ENCODE measurements around the gene CREB1. TPM values are rescaled to one million over a fixed set of nuclear protein-coding genes. Genes with fewer than 3 reads are reported as not detected.

Gene CREB1
- total RNA-seq, result 100 to 1,000 TPM in 1 of 2 donors, 10 to 100 TPM in 1; 96.8 to 125 TPM

DNA sequence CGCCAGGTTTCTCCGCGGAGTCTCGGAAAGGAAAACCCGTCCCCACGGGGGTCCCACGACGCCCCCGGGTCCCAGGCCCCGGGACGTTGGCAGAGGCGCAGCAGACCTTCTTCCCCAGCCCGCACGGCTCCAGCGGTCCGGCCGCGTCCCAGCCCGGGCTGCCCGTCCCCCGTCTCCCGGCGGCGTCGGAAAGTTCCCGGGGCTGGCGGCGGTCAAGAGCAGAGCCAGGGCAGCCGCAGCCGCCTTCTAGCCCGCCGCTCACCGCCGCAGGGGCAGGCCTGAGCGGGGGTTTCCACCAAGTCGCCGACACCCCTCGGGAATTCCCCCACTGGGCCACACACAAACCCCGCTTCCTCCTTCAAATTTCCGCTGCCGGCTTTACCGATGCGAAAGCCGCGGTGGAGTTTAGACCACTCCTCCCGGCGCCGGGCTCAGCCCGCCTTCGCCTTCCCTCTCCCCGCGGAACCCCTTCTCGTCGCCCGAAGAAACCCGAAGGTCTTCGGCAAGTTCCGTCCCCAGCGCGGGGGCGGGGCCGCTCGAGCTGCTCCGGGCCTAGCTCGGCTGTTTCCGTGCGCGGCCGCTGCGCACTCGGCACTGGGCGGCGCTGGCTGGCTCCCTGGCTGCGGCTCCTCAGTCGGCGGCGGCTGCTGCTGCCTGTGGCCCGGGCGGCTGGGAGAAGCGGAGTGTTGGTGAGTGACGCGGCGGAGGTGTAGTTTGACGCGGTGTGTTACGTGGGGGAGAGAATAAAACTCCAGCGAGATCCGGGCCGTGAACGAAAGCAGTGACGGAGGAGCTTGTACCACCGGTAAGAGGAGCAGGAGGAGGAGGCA, at the start of gene CREB1:
Gene CREB1 (plus strand): TSS at position 633 of the 830 bp plus-strand sequence. CDS start 25,674 bp downstream, outside the sequence.
- Mint-ChIP-seq H3K9me3 (peaks cover 9% of the 10 kb centered on the region), H3K4me3 (peak within 1 kb of the TSS; percentile 95), H3K36me3 (peaks cover 17% of the 10 kb centered on the region), H3K27me3 (no peaks in the 10 kb centered on the region), H3K27ac (peak within 1 kb of the TSS; percentile 96), H3K4me1 (ENCODE audit: low read depth in 2 of 2) (peaks cover 39 to 55% of the 10 kb centered on the region in 2 donors)
- DNase-seq (ENCODE audit: low spot score), result peak; percentile 100
- ATAC-seq, result peak; percentile 92 to 93

DNA sequence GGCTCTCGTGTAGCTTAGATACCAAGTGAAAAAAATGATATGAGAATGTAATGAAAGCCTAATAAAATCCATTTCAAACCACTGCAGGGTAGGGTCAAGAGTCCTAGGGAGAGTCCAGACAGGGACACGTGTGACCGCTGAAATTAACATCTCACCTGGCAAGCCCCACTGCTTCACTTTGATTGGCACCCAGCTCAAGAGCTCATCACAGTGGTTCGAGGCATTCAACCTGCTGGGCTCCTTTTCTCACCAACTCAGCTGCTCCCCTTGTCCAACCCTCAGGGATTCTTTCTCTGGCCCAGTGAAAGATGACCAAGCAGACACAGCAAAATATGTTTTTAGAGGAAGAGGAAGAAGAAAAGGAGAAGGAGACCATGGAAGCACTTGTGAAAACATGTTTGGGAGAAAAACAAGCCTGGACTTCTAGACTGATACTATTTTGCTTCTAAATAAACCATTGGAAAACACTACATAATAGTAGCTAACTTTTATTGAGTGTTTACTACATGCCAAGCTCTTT, 49.2 kb upstream of the CREB1 start:
- no peaks in the 10 kb centered on the region for H3K9me3 Mint-ChIP-seq
- no peaks in the 10 kb centered on the region for H3K27me3 Mint-ChIP-seq
- H3K4me3 Mint-ChIP-seq, result no peak overlapping the region
- peaks cover 5 to 6% of the 10 kb centered on the region in 2 donors for H3K4me1 Mint-ChIP-seq (ENCODE audit: low read depth in 2 of 2)
- no peaks in the 10 kb centered on the region for H3K36me3 Mint-ChIP-seq
- DNase-seq (ENCODE audit: low spot score) (no peak), ATAC-seq (no peak)
- no peak overlapping the region for H3K27ac Mint-ChIP-seq

DNA sequence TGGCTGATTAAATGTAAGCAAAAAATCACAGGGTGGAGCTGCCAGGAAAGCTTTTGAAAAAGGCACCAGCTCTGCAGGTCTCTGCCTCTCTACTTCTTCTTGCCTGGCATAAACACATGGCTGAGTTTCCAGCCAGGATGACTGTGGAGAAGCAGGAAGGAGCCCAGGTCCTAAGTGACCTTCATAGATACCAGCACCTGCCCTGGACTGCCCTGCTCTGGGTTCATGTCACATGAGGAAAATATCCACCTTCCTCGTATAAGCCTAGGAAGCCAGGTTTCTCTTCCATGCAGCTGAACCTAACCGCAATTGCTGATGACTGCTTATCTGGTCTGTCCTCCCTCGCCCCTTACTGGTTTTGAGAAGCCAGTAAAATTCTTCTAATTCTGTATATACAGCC, 47.8 kb upstream of the CREB1 start:
- no peaks in the 10 kb centered on the region for H3K36me3 Mint-ChIP-seq
- no peak overlapping the region for H3K4me3 Mint-ChIP-seq
- no peak overlapping the region for H3K27ac Mint-ChIP-seq
- H3K9me3 Mint-ChIP-seq, result no peaks in the 10 kb centered on the region
- DNase-seq (ENCODE audit: low spot score), result no peak
- H3K27me3 Mint-ChIP-seq, result no peaks in the 10 kb centered on the region
- H3K4me1 Mint-ChIP-seq (ENCODE audit: low read depth in 2 of 2), result peaks cover 5 to 6% of the 10 kb centered on the region in 2 donors
- no peak for ATAC-seq

DNA sequence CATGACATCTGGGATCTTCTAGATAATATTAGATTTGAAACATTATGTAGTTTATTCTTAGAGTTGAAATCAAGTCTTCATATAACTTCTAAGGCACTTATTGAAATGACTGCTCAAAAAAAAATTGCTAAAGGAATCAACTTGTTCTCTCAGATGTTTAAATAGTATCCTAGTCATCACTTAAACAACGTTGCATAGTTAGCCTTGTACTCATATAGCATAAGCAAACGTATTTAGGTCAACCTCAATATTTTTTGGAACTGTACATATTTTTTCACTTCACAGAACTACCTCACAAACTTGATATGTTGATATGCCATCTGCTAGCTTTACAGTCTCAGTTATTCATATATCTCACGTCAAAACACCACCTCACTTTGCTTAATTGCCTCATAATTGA, 47.1 kb upstream of the CREB1 start:
- Mint-ChIP-seq H3K27me3 (no peaks in the 10 kb centered on the region), H3K4me3 (no peak overlapping the region), H3K27ac (no peak overlapping the region), H3K9me3 (no peaks in the 10 kb centered on the region), H3K36me3 (no peaks in the 10 kb centered on the region), H3K4me1 (ENCODE audit: low read depth in 2 of 2) (peaks cover 5 to 6% of the 10 kb centered on the region in 2 donors)
- ATAC-seq (no peak), DNase-seq (ENCODE audit: low spot score) (no peak)

DNA sequence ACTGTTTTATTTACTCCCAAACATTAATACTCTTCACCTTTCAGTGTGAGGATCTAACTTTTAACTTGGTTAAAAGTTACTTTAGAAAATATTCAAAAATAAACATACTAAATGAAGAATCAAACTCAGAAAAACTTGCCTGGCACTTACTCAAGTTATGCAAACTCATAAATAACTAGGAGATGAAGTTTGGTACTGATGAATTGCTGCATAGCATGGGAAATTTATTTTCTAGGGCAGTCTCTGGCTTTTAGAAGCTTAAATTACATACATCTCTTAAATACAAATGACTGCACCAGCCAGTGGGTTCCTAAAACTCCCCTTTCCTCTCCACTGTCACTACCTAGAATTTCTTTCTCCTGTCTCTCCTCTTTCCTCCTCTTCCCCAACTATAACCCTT, 46.7 kb upstream of the CREB1 start:
- H3K4me1 Mint-ChIP-seq (ENCODE audit: low read depth in 2 of 2), result peaks cover 5 to 6% of the 10 kb centered on the region in 2 donors
- H3K4me3 Mint-ChIP-seq, result no peak overlapping the region
- no peak overlapping the region for H3K27ac Mint-ChIP-seq
- no peaks in the 10 kb centered on the region for H3K9me3 Mint-ChIP-seq
- H3K36me3 Mint-ChIP-seq, result no peaks in the 10 kb centered on the region
- no peak for DNase-seq (ENCODE audit: low spot score)
- no peaks in the 10 kb centered on the region for H3K27me3 Mint-ChIP-seq
- ATAC-seq, result no peak

DNA sequence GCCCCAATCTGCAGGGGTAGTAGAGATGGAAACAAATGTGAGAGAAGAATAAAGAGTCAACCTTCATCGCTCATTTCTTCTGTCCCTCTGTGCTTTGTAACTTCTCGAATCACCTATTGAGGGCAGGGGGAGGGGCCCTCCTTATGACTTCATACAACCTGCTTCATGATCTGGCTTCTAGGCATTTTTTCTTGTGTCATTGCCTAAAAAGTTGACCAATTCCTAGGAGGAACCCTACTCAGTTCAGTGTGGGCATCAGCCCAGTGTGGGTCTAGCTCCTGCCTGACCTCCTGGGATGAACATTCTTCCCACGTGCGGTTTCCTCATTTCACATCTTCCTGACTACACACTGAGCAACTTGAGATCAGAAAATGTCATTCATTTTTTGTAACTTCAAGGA, 46.3 kb upstream of the CREB1 start:
- ATAC-seq, result no peak
- Mint-ChIP-seq H3K27ac (no peak overlapping the region), H3K9me3 (no peaks in the 10 kb centered on the region), H3K4me1 (ENCODE audit: low read depth in 2 of 2) (peaks cover 4 to 5% of the 10 kb centered on the region in 2 donors), H3K27me3 (no peaks in the 10 kb centered on the region), H3K36me3 (no peaks in the 10 kb centered on the region), H3K4me3 (no peak overlapping the region)
- no peak for DNase-seq (ENCODE audit: low spot score)

DNA sequence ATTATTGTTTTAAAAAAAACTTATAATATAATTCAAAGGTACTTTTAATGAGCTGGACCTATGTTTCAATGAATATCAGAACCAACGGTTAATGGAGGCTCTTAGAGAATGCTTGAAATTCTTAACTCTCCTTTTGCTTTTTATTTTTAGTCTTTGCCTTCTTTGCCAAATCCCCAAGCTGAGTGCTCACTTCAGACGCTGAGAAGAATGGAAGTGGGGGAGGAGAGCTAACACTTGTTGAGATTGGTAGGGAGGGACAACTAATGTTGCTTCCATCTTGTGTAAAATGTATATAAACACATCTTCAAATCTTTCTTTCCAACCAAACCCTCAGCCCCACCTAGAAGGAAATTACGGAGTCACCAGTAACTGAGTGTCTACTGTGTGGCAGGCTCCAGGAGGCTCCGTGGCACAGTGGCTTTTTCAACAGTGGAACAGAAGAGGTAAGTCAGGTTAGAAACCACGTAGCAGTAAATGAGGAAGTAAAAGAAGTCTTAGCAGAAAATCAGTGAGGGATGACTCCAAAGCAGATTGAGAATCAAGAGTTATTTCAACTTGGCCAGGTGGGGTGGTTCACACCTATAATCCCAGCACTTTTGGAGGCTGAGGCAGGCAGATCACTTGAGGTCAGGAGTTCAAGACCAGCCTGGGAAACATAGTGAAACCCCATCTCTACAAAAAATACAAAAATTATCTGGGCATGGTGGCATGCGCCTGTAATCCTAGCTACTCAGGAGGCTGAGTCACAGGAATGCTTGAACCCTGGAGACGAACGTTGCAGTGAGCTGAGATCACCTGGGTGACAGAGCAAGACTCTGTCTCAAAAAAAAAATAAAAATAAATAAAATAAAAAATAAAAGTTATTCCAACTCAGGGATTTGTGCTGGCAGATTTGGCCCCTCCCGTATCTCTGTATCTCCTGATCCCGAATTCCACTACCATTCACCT, 45.0 kb upstream of the CREB1 start:
- H3K27me3 Mint-ChIP-seq, result no peaks in the 10 kb centered on the region
- H3K4me3 Mint-ChIP-seq, result no peak overlapping the region
- H3K9me3 Mint-ChIP-seq, result no peaks in the 10 kb centered on the region
- H3K4me1 Mint-ChIP-seq (ENCODE audit: low read depth in 2 of 2), result peaks cover 0 to 3% of the 10 kb centered on the region in 2 donors
- no peak overlapping the region for H3K27ac Mint-ChIP-seq
- DNase-seq (ENCODE audit: low spot score) (no peak), ATAC-seq (no peak)
- H3K36me3 Mint-ChIP-seq, result no peaks in the 10 kb centered on the region

DNA sequence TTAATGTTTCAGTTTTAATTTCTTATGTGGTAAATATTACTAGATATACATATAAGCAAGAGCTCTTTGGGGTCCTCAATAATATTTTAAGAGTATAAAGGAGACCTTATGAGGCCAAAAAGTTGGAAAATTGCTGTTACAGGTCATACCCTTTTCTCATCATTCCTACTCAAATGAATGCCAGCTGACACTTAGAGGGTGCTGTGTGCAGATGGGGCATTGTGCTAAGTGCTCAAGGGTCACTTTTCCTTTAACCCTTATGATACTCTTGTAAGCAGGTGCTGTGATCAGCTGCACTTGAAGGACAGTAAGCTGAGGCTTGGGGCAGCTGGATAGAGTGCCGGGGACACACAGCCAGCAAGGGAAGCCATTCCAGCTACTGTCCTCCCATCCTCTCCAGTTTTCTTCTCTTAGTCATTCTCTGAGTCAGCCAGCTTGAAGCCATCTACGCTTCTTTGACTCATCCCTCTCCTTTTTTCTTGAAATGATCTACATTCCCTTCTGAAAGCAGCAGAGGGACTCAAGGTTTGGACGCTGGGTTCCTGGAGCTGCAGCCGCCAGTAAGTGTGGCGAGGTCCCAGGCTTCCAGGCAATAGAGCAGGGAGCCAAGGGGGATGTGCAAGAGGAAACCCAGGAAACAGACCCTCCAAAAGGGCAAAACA, 42.0 kb upstream of the CREB1 start:
- ATAC-seq, result no peak
- Mint-ChIP-seq H3K36me3 (no peaks in the 10 kb centered on the region), H3K9me3 (no peaks in the 10 kb centered on the region), H3K4me3 (no peak overlapping the region), H3K4me1 (ENCODE audit: low read depth in 2 of 2) (peaks cover 3 to 4% of the 10 kb centered on the region in 2 donors), H3K27me3 (peaks cover 0 to 2% of the 10 kb centered on the region in 2 donors), H3K27ac (no peak overlapping the region)
- no peak for DNase-seq (ENCODE audit: low spot score)

DNA sequence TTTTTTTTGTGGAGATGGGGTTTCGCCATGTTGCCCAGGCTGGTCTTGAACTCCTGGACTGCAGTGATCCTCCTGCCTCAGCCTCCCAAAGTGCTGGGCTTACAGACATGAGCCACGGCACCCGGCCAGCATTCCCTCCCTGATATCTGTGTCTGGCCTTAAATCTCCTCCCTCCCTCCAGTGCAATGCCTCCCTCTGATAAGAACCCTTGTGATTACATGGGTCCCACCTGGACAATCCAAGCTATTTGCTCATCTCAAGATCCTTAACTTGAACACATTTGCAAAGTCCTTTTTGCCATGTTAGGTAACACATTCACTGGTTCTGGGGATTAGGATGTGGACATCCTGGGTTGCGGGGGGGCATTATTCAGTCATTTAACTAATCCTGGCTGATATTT, 40.5 kb upstream of the CREB1 start:
- peaks cover 2 to 7% of the 10 kb centered on the region in 2 donors for H3K27me3 Mint-ChIP-seq
- DNase-seq (ENCODE audit: low spot score) (no peak), ATAC-seq (no peak)
- no peaks in the 10 kb centered on the region for H3K36me3 Mint-ChIP-seq
- no peak overlapping the region for H3K27ac Mint-ChIP-seq
- no peak overlapping the region for H3K4me3 Mint-ChIP-seq
- H3K9me3 Mint-ChIP-seq, result no peaks in the 10 kb centered on the region
- H3K4me1 Mint-ChIP-seq (ENCODE audit: low read depth in 2 of 2), result peaks cover 0 to 4% of the 10 kb centered on the region in 2 donors

DNA sequence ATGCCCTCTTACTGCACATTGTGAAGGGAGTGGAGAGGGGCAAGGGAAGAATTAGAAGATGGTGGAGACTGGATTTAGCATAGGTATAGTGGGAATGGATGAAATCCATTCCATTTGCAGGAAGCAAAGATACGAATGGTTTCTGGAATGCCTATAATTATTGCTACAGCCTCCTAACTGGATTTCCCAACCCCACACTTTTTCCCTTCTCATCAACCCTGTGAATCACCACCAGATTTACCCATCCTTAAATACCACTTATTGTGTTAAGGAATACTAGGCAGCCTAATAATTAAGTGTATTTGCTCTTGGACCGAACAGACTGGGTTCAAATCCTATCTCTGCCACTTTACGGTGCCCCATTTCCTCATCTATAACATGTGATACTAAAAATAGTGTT, 39.3 kb upstream of the CREB1 start:
- no peak for ATAC-seq
- Mint-ChIP-seq H3K4me3 (no peak overlapping the region), H3K4me1 (ENCODE audit: low read depth in 2 of 2) (peaks cover 0 to 4% of the 10 kb centered on the region in 2 donors), H3K9me3 (no peaks in the 10 kb centered on the region), H3K27me3 (peaks cover 2 to 7% of the 10 kb centered on the region in 2 donors), H3K27ac (no peak overlapping the region), H3K36me3 (no peaks in the 10 kb centered on the region)
- DNase-seq (ENCODE audit: low spot score), result no peak

DNA sequence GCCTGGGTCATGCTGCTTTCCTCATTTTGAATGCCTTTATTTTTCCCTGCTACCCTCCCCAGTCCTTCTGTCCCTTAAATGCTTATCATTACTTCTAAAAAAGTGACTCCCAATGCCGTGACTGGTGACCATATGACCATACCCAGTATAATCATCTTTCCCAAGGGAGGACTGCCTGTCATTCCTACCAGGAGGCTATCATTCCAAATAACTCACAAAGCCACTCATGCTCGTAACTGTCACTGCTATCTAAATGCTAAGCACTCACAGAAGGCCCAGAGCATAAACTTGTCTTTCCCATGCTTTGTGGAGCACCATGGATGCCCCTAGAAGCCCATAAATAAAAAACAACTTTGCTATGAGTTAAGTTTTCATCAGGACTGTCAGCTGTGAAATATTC, 38.7 kb upstream of the CREB1 start:
- H3K9me3 Mint-ChIP-seq, result no peaks in the 10 kb centered on the region
- no peaks in the 10 kb centered on the region for H3K36me3 Mint-ChIP-seq
- H3K4me3 Mint-ChIP-seq, result no peak overlapping the region
- DNase-seq (ENCODE audit: low spot score) (no peak), ATAC-seq (no peak)
- H3K4me1 Mint-ChIP-seq (ENCODE audit: low read depth in 2 of 2), result peaks cover 0 to 4% of the 10 kb centered on the region in 2 donors
- no peak overlapping the region for H3K27ac Mint-ChIP-seq
- H3K27me3 Mint-ChIP-seq, result peaks cover 2 to 7% of the 10 kb centered on the region in 2 donors

DNA sequence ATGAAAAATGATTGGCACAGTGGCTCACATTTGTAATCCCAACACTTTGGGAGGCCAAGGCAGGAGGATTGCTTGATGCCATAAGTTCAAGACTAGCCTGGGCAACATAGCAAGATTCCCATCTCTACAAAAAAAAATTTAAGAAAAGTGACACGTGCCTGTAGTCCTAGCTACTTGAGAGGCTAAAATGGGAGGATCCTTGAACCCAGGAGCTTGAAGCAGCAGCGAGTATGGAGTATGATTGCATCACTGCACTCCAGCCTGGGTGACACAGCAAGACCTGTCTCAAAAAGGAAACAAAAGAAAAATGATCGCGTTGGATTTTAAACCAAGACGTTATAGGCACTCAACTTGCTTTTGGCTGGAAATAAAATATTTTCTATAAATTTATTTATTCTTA, 37.8 kb upstream of the CREB1 start:
- H3K27me3 Mint-ChIP-seq, result peaks cover 2 to 7% of the 10 kb centered on the region in 2 donors

DNA sequence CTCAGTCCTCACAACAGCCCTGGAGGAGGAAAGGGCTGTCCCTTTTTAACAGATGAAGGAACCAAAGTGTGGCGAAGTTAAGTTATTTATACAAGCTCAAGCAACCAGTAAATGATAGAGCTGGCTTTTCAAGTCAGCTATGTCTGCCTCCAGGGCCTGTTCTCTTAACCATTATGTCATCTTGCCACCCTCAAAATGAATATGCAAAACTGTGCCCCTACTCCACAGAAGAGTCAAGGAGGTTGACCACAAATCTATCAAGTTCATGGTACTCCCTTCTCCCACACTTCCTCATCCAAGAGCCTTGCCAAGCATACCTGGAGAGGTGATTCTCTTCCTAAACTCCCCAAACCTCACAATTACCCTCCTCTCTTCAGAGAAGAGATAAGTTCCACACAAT, 37.3 kb upstream of the CREB1 start:
- Mint-ChIP-seq H3K27ac (no peak overlapping the region), H3K27me3 (peaks cover 2 to 7% of the 10 kb centered on the region in 2 donors), H3K9me3 (no peaks in the 10 kb centered on the region), H3K4me1 (ENCODE audit: low read depth in 2 of 2) (peaks cover 0 to 4% of the 10 kb centered on the region in 2 donors), H3K36me3 (no peaks in the 10 kb centered on the region), H3K4me3 (no peak overlapping the region)
- ATAC-seq (no peak), DNase-seq (ENCODE audit: low spot score) (no peak)

More for the DNA sequence above, 37.8 kb upstream of the CREB1 start:
- H3K27ac Mint-ChIP-seq, result no peak overlapping the region
- no peak overlapping the region for H3K4me3 Mint-ChIP-seq
- ATAC-seq, result no peak
- DNase-seq (ENCODE audit: low spot score), result no peak
- H3K36me3 Mint-ChIP-seq, result no peaks in the 10 kb centered on the region
- no peaks in the 10 kb centered on the region for H3K9me3 Mint-ChIP-seq
- H3K4me1 Mint-ChIP-seq (ENCODE audit: low read depth in 2 of 2), result peaks cover 0 to 4% of the 10 kb centered on the region in 2 donors

Measured in natural killer cell treated with Interleukin-12 subunit alpha and Interleukin-12 subunit beta and Interleukin-15 and Interleukin-18, amount 100 ng/mL, for 72 hours (primary cell).